ENCODE results near the gene CCND2. TPM values are rescaled to one million over a fixed set of nuclear protein-coding genes. Genes with fewer than 3 reads are reported as not detected.

Gene CCND2
- total and polyA plus RNA-seq, 9 of the 15 experiments (the other 6 are each of a cell fraction or from before 2014, with no cell fraction given) = 13.6 to 99.3 (median 39.6) TPM

DNA sequence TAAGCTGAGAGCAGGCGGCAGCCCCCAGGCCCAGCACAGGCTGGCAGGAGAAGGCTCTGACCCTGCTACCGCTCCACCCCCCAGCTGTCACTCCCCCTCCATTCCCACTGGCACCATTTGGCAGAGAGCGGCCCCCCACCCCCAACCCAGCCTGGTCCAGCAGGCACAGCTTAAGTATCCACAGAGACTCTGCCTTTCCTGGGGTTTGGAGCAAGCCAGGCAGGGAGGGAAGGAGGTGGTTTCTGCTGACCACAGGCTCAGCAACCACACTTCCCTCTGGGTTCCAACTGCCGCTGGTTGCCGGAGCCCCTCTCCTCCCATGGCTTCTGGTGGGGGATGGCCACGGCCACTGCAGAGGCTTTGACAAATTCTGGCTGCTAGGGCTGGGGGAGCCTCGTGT is 30.5 kb upstream of the CCND2 start:
- TF ChIP-seq YBX1 (IDR thresholded peaks at IDR 0.05) (no peak), TSC22D4 (tag; IDR thresholded peaks at IDR 0.05) (no peak), STAT5B (CRISPR knock-in tag; IDR thresholded peaks at IDR 0.05) (no peak), SRSF3 (IDR thresholded peaks at IDR 0.05; ENCODE audit: insufficient read depth, low read length) (no peak), NR3C1 (CRISPR knock-in tag; IDR thresholded peaks at IDR 0.05) (no peak)
- TF ChIP-seq, protein P1, sequence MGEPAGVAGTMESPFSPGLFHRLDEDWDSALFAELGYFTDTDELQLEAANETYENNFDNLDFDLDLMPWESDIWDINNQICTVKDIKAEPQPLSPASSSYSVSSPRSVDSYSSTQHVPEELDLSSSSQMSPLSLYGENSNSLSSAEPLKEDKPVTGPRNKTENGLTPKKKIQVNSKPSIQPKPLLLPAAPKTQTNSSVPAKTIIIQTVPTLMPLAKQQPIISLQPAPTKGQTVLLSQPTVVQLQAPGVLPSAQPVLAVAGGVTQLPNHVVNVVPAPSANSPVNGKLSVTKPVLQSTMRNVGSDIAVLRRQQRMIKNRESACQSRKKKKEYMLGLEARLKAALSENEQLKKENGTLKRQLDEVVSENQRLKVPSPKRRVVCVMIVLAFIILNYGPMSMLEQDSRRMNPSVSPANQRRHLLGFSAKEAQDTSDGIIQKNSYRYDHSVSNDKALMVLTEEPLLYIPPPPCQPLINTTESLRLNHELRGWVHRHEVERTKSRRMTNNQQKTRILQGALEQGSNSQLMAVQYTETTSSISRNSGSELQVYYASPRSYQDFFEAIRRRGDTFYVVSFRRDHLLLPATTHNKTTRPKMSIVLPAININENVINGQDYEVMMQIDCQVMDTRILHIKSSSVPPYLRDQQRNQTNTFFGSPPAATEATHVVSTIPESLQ (CRISPR knock-in tag; IDR thresholded peaks at IDR 0.05) = no peak
- DNase-seq (ENCODE audit: extremely low read depth in 1 of 4, low spot score in 3 of 4) = no peak

More for the DNA sequence above, 30.5 kb upstream of the CCND2 start:
- intact Hi-C loops (cut with micrococcal nuclease) = no loop called here
- in situ Hi-C loops (cut with MboI) = no loop called here
- ATAC-seq (no peak), FAIRE-seq (no peak)
- Histone ChIP-seq H3K9me1 (ENCODE audit: control insufficient read depth, insufficient read depth, low read length) (no peaks in the 10 kb centered on the region), H3K4me1 (replicated peaks in 1 of 2; ENCODE audit: control insufficient read depth in 2 of 2, insufficient read depth in 2 of 2, low read length in 2 of 2) (peaks cover 0 to 4% of the 10 kb centered on the region in 2 experiments; a peak in 1 of 5 replicates), H3K4me2 (ENCODE audit: insufficient read depth, low read length) (no peak overlapping the region), H3K9ac (ENCODE audit: insufficient read depth in 1 of 2, low read depth in 2 of 2, low read length in 2 of 2) (no peak overlapping the region), H3K4me3 (no peak overlapping the region), H3K9me3 (replicated peaks; ENCODE audit: control insufficient read depth, insufficient read depth, low read depth, low read length) (no peaks in the 10 kb centered on the region), H3K27ac (ENCODE audit: extremely low read depth, low read depth, low read length) (no peak overlapping the region), H4K20me1 (replicated peaks; ENCODE audit: control insufficient read depth, insufficient read depth, low read length) (no peaks in the 10 kb centered on the region), H3K79me2 (ENCODE audit: control insufficient read depth, insufficient read depth, low read length) (no peaks in the 10 kb centered on the region), H3K36me3 (ENCODE audit: control insufficient read depth, insufficient read depth, low read length) (no peaks in the 10 kb centered on the region), H2AFZ (ENCODE audit: low read depth, low read length) (no peak overlapping the region), H3K27me3 (ENCODE audit: control insufficient read depth in 2 of 2, insufficient read depth in 2 of 2, low read length in 2 of 2) (peaks cover 12 to 51% of the 10 kb centered on the region in 2 experiments; a peak in 4 of 5 replicates)
- ChIA-PET CTCF (ENCODE audit: low intra/inter-chr PET ratio) (no interaction called here), POLR2A (no interaction called here)
- BruUV-seq (replicated peaks) = no TSS peak
- 0% methylated on average over 3 of the region's 7 CpGs for WGBS (ENCODE audit: insufficient coverage, low coverage, missing lambda C conversion rate)

All from K562 (cell line).